ENCODE measurements around the gene SEC14L5.
"Not testable (repeated sequence)": the region's sequence is repeated elsewhere in the genome, so short reads cannot be mapped to it uniquely, and the experiment has no call there.

SEC14L5 gene

DNA sequence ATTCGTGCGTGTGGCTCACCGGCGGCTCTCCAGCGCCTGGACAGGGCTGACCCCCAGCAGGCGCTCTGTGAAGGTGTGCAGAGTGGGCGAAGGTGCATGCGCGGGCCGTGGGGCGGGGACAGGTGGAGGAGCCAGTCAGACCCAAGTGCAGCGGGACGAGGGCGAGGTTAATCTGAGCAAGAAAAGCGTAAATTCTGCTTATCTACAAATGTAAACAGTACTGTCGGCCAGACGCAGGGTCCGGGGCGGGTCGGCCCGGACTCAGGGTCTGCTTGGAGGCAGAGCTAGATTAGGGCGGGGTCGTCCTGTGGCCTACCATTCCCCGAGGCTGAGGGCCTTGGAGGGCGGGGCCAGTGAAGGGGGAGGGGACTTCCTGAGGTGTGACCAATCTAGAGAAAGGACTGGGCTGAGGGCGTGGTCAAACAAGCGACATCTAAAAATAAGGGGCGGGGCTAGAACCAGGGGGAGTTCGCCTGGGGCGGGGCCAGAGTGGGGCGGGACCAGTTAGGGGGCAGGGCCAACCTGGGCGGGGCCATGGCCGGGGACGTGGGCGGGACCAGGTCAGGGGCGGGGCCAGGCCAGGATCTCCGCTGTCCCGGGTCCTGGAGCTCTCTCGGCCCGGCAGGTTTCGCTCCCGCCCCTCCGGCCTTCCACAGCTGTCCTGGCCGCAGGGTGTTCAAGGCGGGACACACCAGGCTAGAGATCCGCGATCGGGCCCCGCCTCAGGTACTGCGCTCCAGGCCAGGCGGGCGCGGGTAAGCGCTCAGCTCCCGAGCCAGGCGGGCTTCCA, at the start of gene SEC14L5:
Gene SEC14L5 (plus strand): TSS at position 611 of the 790 bp plus-strand sequence. CDS start 994 bp downstream, outside the sequence.
- DNase-seq: peak; percentile 95

DNA sequence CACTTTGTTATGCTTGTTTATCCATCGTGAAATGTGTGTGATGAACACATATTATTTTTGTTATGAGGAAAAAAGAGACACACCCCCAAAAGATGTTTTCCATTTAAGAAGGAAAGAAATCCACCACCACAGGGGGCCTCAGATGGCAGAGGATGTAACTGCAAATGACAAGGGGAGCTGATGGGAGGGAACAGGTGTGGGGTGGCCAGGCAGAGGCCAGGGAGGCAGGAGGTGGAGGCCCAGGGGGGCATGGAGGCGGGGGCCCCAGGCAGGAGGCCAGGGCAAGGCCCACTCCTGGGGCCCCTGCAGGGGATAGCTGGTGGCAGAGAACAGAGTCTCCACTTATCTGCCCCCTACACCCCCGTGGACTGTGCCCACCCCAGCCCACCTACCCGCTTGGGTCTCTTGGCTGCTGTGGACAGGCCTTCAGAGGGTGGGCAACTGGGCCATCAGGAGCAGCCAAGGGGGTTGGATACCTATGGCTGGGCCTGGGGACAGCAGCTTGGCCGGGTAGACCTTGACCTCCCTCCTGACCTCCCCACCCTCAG, 49.2 kb upstream of the SEC14L5 start:
- DNase-seq: no peak

DNA sequence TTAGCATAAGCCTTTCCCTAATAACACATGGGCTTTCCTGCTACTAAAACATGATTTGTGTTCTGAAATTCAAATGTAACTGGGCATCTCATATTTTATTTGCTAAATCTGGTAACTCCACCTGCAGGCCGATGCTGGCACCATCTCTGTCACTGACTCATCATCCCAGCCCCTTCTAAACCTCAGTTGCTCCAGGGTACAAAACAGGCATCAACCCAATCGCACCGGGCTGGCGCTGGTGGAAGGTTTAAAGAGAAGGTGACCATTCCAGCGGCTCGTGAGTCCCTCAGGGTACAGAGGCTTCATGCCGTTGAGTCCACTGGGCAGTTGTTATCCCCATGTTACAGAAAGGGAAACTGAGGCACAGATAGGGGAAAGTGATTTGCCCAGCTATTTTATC, 48.3 kb upstream of the SEC14L5 start:
- no peak for DNase-seq

DNA sequence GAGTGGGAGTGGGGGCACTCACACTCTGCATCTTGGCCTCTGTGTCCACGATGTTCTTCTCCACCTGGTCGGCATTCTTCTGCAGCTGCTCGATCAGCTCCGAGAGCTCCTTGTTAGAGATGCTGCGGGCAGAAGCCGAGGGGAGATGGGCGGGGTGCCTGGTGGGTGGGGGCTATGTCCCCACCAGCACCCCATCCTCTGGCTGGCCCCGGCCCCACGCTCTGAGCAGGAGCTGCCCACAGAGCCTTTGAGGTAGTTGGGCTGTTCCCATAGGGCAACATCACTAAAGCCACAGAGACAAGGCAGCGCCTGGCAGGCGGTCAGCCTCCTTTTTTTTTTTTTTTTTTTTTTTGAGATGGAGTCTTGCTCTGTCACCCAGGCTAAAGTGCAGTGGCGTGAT, 47.3 kb upstream of the SEC14L5 start:
- no peak for DNase-seq

DNA sequence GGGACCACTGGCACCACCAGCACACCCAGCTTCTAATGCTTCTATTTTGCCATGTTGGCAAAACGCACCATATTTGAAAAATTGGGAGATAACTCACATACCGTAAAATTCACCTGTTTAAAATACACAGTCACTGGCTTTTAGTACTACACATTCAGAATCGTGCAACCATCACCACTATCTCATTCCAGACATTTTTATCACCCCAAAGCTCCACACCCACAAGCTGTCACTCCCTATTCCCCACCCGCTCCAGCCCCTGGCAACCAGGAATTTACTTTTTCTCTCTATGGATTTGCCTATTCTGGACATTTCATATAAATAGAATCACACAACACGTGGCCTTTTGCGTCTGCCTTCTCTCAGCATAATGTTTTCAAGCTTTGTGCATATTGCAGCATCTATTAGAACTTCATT, 46.2 kb upstream of the SEC14L5 start:
- DNase-seq: no peak

DNA sequence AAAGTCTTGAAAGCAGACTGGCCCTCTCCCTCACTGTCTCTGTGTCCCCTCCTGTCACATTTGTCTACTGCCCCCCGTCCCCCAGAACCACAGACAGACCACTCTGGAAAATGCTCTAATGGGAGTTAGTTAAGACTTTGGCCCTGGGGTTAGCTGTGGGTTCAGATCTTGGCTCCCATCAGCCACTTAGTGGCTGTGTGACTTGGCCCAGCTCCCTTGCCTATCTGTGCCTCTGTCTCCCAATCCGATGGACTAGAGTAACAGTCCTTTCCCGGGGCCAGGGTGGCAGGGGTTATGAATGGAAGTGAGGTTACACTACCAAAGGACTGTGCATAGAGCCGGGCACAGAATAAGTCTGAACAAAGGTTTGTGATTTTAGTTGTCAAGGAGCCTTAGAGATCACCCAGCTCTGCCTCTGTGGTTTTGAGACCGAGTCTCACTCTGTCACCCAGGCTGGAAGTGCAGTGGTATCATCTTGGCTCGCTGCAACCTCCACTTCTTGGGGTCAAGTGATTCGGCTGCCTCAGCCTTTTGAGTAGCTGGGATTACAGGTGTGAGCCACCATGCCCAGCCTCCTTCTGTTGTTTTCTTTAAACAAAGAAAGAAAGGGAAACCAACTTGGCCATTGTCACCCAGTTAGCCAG, 44.9 kb upstream of the SEC14L5 start:
- DNase-seq: no peak

DNA sequence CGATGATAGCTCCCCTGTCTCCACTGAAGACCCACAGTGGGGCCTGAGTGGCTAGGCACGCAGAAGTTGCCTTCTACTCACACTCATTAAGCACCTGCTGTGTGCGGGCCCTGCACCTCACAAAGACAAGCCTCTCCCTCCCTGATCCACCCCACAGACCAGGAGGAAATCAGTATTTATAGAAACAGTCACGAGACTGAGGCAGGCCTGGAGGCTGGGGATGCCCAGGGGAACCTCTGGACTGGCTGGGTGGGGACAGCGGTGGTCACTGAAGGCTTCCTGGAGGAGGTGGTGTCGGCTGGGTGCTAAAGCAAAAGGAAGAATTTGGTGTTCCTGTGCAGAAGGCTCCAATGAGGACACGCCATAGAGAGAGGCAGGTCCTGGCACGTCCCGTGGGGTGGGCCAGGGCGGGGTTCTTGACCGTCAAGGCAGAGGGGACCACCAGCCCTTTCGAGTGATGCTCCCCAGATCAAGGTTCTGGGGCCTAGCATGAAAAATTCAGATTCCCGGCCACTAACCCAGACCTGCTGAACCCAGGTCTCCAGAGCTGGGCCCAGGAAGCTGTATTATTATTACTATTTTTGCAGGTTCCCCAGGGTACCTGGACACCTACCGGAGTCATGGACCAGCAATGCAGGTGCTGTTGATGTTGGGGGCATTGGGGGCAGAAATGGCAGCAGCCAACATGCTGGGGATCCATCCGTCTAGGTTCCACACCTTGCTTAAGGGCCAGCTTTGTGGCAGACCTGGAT, 44.2 kb upstream of the SEC14L5 start:
- DNase-seq: no peak

DNA sequence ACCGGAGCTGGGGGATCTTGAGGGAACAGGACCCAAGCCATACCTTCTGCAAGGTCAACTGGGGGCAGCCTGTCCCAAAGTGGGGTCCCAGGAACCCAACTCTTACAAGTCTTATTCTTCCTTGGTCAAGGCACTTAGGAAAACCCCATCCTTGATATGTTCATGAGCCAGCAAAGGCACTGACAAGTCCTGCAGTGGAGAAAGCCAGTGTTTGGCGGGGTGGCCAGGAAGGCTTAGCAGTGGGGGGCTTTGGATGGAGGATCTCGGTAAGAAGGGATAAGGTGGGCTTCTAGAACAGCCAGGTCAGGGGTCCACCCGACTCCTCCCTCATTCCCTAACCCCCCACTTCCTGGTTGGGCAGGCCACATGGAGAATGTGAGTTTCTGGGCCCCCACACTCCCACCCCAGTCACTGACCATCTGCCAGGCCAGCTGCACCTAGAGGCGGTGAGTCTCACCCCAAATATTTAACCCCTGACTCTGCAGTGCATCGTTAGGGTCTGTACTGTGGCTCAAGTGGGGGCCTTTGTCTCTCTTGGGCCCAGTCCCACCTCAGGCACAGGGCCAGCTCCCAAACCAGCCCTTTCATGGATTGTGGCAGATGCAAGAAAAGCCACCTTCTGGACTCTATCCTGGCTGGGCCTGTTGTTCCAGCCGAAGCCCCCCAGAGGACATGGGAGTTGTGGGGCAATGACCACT, 43.5 kb upstream of the SEC14L5 start:
- no peak for DNase-seq

DNA sequence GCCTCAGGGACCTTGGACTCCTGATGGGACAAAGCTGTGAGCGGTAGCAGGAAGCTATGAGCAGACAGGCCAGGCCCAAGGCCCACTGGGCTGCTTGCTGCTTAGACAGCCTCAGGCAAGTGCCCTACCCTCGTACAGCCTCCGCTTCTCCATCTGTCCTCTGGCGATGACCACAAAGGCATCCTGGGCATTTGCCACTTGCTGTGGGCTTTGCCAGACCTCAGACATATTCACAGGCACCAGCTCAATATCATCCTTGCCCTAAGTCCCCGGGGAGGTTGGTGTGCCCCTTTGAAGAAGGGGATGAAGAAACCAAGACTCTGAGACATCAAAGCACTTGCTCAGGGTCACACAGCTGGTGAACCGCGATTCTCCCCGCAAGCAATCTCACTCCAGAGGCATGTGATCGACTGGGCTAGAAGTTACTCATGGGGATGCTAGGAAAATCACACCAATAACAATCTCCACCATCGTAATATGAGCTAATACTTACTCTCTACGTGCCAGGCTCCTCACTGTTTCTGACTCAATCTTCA, 42.8 kb upstream of the SEC14L5 start:
- no peak for DNase-seq

DNA sequence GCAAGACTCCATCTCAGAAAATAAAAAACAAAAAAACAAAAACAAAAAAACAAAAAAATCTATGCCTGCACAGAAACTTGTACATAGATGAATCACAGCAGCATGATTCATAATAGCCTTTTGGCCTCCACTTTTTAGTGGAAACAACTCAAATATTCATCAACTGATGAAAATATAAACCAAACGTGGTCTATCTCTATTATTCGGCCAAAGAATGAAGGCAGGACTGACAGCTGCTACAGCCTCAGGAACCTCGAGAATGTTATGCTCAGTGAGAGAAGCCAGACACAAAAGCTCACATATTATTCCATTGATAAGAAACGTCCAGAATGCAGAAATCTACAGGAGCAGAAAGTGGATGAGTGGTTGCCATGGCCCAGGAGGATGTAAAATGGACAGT, 41.0 kb upstream of the SEC14L5 start:
- DNase-seq: no peak

DNA sequence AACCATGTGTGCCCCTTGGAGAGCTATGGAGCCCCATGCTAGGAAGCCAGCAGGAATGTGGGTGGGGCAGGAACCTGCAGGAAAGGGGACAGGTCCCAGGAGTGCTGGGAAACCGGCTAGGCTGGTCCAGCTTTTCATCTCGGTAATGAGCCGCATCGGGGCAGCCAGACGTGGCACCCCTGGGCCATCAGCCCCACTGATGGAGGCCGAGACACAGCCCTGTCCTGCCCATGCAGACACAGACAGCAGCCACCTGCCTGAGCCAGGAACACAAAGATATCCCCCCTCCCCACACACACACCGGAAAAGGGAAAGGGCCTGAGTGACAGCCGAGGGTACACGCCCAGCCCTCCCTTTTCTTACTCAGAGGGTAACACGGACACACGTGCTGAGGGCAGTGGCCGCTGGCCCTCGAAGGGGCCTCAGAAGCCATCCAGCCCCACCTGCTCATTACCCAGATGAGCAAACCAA, 39.3 kb upstream of the SEC14L5 start:
- no peak for DNase-seq

DNA sequence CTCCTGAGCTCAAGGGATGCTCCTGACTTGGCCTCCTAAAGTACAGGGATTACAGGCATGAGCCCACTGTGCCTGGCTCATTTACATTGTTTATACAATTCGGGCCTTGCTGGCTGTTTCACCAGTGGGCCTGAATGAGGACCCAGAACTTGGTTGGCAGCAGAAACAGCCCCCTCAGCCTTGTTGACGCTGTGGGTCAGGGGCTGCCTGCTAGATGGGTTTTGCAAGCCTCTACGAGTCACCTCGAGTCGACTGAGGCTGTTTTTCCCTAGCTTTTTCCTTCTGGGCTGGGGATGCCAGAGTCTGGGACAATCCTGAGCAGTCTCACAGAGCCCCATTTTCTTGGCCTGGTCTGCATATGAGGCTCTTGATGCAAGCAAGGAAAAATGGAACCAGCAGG, 37.3 kb upstream of the SEC14L5 start:
- no peak for DNase-seq

DNA sequence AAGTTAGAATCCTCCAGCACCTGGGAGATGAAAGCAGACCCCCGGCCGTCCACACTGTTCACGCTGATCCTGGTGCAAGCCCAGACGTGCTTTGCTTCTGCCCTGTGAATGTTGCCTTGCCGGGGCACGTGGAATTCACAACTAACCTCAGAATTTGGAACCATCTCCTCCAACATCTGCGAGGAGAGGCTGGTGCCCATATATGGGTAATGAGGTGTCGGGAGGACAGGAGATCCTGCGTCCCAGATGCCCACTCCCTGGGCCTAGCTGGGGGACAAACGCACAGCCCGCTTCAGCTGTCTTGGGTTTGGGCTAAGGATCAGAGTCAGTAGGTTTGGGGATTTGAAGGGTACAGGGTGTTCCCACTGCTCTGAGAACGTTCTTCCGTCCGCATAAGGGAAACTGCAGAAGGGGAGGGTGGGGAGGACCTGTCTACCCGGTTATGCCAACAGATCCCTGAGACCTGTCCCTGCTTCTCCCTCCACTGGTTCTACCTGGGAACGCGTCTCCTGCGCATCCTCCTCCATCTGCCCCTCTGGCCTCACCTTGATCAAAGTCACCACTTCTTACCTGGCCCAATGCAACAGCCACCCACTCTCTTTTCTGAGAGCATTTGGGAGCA, 35.3 kb upstream of the SEC14L5 start:
- no peak for DNase-seq

DNA sequence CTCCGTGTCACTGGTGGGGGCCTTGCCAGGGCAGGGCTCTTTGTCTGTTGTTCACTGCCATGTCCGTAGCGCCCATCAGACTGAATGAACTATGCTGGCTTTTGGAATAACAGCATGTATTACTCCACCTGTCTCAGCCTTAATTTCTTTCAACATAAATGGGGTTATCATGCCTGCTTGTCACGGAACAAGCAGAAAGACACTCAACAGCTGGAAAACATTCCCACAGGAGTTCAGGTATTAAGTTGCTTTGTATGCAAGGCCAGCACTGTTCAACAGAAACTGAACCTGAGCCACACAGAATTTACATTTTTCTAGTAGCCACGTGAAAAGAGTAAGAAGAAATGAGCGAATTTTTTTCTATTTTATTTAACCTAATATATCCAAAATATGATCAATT, 34.3 kb upstream of the SEC14L5 start:
- no peak for DNase-seq

DNA sequence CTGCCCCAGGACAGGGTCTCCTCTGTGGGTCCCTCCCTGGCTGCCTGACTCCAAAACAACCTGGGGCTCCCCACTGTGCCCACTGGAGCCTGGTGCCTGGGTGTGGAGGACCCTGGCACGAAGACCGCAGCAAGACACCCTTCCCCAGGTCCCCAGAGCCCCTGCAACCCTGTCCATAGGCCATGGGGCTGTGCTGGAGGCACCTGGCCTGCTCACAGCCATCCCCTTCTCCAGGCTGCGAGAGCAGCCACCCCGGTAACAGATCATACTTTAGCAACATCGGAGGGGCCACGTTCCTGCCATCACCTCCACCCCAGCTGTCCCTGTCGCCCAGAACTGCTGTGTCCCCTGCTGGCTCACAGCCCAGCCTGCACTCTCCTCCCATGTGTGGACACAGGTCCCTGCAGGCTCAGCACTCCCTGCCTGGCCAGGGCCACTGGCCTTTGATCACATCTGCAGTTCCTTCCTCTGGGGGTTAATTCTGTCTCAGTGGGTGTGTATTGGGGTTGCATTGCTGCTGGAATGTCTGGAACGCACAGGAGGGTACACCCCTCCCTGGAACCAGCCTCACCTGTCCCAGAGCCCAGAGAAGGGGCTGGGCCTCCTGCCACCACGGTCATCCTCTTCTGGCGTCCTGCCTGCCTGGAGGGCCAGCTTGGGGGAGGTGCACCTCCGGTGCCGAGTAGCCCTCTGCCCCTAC, 33.4 kb upstream of the SEC14L5 start:
- no peak for DNase-seq

DNA sequence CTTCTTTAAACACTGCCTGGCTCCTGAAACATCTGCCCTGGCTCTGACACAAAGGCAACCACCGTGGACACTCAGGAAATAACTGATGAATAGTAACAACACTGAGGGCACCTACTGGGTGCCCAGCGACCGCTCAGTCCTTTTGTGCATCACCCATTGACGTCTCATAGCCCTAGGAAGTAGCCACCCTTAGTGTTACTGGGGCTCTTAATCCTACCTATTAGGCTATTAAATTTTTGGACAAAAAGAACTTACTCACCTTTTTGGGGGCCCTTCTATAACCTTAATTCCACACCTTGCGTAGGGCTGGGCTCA, 32.9 kb upstream of the SEC14L5 start:
- no peak for DNase-seq

DNA sequence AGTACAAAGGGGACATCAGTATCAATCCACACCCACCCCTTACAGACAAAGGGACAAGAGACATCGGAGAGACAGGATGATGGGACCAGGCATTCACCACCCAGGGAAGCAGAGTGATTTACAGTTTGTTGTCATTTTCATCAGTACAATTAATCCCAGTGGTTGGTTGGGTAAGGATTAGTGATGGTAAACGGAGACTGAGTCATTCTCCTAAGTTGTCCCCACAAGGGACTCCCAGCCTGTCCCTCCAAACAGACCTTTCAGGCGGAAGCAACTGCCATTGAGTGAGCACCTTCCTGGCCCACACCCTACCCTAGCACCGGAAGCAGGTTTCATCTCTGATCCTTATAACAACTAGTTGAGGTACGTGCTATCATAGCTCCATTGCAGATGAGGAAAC, 32.3 kb upstream of the SEC14L5 start:
- no peak for DNase-seq

DNA sequence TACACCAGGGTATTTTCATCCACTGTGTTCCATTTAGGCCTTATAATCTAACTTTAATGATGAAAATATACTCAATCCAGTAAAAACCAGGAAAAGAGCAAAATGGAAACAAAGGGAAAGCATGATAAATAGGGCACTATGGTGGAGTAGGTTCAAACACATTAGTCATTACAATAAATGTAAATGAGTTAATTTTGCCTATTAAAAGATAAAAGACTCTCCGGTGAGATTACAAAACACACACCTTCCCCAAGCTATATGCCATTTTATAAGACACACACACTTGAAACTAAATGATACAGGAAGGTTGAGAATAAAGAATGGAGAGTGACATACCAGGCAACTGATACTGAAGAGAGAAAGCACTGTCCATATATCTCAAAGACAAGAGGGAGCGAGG, 31.2 kb upstream of the SEC14L5 start:
- DNase-seq: no peak

DNA sequence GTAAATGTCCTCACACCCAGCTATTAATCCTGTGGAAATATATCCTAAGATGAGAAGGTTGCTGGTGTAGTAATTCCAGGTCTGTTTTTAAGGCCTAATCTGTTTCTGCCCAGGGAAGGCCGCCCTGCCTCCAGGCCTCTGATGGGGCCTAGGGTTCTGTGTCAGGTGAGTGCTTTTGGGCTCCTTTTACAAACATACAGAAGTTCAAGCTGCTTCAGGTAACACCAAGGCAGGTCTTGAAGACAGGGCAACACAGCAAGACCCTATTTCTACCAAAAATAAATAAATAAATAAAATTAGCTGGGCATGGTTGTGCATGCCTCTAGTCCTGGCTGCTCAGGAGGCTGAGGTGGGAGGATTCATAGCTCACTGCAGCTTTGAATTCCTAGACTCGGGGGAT, 30.5 kb upstream of the SEC14L5 start:
- DNase-seq: no peak

DNA sequence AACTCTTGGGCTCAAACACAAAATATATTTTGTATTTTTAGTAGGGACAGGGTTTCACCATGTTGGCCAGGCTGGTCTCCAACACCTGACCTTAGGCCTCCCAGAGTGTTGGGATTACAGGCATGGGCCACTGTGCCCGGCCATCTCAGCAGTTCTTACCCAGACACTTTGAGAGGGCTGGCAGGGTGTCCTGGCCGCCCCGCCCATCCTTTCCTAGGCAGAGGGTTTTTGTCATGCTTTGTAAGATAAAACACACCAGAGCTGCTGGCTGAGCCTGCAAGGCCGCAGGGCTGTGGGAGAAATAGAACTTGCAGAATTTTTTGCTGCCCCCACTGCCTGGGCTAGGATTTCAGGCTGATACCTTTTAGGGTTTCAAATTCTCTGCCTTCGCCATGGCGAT, 29.9 kb upstream of the SEC14L5 start:
- no peak for DNase-seq

DNA sequence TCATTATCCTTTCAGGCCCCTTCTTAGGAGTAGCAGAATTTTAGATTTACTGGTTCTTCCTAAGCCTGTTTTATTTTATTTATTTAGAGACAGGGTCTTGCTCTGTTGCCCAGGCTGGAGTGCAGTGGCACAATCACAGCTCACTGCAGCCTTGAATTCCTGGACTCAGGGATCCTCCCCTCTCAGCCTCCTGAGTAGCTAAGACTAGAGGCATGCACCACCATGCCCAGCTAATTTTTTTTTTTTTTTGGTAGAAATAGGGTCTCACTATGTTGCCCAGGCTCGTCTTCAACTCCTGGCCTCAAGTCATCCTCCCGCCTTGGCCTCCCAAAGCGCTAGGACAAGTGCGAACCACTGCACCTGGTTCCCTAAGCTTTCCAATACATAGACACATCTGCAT, 28.5 kb upstream of the SEC14L5 start:
- not testable (repeated sequence) for DNase-seq

DNA sequence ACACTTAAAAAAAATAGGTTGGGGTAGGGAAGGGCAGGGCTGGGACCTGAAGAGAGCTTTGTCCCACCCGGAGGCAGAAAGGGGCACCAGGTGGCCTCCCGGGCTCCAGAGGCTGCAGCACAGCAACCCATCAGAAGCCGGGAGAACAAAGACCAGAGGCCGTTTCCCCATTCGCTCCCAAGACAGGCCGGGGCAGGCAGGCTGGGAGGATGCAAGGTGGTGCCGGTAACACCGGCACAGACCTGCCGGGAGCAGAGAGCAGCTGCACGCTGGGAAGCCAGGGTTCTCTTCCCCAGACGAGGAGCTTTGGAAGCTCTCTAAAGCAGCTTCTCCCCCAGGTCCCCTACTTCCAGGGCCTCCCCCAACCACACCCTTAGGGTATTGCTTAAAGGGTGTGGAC, 26.7 kb upstream of the SEC14L5 start:
- DNase-seq: no peak

Measured in stimulated activated CD4-positive, alpha-beta T cell treated with anti-CD3 and anti-CD28 coated beads, Interleukin-15, amount 100 ng/mL, for 24 hours (primary cell).